NCI-H2196 treated with DMSO at 0.1 percent for 48 hours (cell line): ENCODE results near the gene ZSCAN20.

ENCODE experiments used
- DNase-seq: peaks from one replicate; lab custom pipeline; 2025; ENCODE audit not compliant: unreplicated experiment; lab: John Stamatoyannopoulos, UW

ZSCAN20 gene

GRCh38 chr1:33472269-33472980 is at the start of gene ZSCAN20:
Gene ZSCAN20 (plus strand): TSS chr1:33472645. CDS start chr1:33479289, 6,644 bp downstream.
- DNase-seq = peak; percentile 97

GRCh38 chr1:33424205-33424604 is 48.2 kb upstream of the ZSCAN20 start:
- DNase-seq = no peak

GRCh38 chr1:33424610-33425009 is 47.8 kb upstream of the ZSCAN20 start:
- no peak for DNase-seq

DNA sequence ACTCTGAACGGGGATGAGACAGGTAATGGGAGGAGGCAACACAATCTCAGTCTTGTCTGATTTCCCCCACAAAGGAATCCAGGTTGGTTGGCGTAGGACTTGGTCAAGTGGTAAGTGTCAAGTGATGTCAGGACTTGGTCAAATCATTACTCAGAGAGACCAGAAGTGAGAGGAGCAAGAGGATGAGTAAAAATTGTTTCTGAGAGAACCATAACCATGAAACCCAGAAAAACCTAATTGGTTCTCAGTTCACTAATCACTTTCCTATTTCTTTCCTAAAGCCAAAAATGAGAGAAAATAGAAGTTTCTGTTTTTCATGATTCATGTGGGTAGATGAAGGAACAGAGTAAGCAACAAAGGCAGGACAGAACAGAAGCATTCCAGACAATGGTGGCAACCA is 46.5 kb upstream of the ZSCAN20 start:
- no peak for DNase-seq

DNA sequence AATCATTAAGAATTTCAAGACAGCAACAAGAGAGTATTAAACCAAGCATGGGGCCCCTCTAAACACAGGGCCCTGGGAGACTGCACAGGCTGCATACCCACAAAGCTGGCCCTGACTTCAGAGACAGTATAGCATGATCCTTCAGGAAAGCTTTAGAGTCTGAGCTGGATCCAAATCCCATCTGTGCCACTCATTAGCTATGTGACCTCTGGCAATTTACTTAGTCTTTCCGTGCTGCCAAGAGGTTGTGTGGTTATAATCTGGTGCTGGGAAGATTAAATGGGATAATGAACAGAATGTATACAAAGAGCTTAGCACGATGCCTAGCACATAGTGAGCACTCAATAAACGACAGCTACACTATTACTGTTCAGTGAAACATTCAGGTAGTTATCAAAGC is 45.5 kb upstream of the ZSCAN20 start:
- DNase-seq = no peak

DNA sequence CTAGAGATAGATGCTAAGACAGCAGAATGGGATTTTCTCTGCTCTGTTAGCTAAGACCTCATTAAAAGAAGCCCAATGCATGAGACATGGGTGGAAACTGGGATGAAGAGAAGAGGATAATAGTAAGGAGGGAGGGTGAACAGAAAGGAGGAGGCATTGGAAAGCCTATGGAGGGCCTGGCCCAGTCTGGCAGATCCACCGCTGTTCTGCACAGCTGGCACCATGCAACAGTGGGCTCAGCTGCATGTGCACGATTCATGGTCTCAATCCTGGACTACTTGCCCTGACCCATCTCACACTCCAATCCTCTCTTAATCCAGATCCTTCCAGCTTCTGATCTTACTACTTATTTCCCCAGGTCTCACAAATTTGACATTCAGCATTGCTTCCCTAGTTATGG is 43.8 kb upstream of the ZSCAN20 start:
- DNase-seq = no peak

- no peak for DNase-seq
Measured at GRCh38 chr1:33429332-33429731, 43.1 kb upstream of the ZSCAN20 start.

DNA sequence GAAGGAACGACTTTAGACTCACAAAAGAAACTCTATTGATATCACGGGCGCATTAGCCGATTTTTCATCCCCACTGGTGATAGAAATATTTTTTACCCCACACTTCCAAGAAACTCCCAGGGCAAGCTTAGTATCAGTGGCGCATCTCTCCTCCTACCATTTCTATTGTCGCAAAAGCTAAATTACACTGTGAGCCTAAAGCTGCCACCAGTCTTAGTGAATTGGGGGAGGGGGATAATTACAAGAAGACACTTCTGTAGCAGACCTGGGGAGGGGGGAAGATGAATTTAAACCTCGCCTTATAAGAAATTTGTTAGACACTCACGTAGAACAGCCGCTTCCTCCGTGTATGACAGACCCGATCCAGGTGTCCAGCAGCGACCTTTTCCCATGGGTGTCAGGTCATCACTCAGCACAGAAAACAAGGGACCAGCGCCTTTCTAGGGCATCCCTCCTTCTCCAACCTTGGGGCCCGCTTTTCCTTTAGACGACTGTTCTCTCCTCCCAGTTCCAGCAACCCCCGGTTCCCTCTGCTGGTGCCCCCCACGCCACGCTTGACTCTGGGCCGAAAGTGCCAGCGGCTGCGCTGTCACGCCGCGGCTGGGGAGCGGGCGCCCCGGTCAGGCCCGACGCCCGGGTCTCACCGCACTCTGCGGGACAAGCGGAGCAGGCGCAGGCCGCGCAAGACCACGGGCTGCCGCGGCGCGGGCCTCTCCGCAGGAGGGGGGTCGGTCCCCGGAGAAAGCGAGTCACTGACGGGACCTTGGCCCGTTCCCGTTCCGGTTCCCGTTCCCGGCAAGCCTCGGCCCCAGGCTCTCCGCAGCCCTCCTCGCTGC is 42.4 kb upstream of the ZSCAN20 start:
- DNase-seq = no peak

- peak; percentile 96 for DNase-seq
Measured at GRCh38 chr1:33430692-33431593, 41.5 kb upstream of the ZSCAN20 start, which contains the start of gene PHC2. Gene PHC2 (minus strand): TSS chr1:33431095. CDS start chr1:33375539, 55,556 bp downstream.

DNA sequence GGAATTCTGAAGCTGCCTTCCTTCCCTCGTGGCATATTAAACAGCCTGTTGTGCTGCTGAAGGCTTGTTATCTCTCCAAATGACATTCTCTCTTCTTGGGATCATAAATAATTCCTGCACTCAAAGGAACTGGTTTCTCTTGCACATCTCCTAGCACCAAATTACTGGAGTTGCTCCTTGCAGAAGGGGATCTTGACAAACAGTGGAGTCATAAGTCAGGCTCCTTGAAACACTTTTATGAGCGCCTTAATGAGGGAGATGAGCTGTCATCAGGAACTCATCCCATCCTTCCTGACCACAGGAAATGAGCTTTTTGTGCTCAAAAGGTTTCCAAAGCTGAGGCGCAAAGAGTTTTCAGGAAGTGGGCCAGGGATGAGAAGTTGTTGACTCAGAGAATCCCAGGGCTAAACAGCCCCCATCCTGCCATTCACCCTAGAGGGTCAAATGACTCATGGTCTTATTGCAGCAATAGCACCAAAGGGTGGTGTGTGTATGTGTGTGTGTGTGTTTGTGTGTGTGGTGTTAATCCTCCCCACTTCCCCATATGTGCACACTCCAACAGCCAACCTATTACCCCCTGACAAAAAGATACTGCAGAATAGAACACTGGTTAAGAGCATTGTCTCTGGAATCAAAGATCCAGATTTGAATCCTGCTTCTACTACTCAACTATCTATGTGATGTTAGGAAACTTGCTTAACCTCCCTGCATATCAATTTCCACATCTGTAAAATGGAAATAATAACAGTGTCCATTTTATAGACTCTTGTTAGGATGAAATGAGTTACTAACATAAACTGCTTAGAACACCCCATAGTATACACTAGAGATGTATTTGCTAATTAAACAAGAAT is 38.7 kb upstream of the ZSCAN20 start:
- no peak for DNase-seq

DNA sequence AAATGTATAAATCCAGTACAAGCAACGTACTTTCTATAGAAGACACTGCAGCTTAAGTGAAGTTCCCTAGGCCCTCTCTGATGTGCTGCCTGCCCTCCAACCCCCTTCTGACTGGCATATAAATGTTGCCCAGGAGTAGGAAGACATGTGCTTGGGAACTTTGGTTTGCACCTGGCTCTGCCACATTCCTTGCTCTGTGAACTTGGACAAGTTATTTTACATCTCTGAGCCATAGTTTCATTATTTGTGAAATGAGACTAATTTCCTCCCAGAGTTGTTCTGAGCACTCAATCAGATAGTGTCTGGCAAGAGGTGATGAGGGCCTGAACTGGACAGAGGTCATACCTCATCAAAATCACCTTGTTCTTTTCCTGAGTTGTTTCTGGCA is 38.1 kb upstream of the ZSCAN20 start:
- DNase-seq = no peak

GRCh38 chr1:33435096-33435820 is 37.2 kb upstream of the ZSCAN20 start:
- no peak for DNase-seq

DNA sequence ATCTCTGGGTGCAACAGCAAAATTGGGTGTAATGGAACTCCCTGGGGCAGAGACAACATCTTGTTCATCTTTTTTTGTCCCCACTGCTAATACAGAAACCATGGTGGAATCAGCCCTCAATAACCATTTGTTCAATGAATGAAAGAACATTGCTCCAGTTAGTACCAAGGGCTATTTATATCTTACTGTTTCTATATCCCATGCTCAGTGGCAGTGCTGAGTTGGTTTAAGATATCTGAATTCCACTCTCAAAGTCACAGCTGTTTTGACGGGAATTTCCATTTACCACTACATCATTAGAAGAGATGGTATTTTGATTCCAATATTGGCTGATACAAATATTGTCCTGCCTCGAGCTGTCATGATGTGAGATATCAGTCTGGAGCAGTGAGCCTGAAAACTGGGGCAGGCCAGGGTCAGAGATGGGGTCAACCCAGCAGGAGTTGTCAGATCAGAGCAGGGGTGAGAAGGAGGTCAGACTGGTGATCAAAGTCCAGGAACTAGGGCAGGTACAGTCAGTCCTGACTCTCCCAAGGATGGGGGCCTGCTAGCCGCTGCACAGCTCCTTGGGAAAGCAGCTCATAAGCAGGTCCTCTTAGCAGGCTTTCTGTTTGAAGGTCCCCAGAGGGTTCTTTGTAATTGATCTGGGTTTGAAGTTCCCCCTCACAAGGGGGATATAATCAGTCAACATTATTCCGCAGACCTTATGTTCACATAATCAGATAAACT is 35.7 kb upstream of the ZSCAN20 start:
- DNase-seq = no peak

- no peak for DNase-seq
Measured at GRCh38 chr1:33438364-33439160, 33.9 kb upstream of the ZSCAN20 start.

- no peak for DNase-seq
Measured at GRCh38 chr1:33439662-33440061, 32.8 kb upstream of the ZSCAN20 start.

GRCh38 chr1:33441088-33441745 is 31.2 kb upstream of the ZSCAN20 start:
- no peak for DNase-seq

- no peak for DNase-seq
Measured at GRCh38 chr1:33442141-33442540, 30.3 kb upstream of the ZSCAN20 start.
